ENCODE results near the gene BTG1.

DNA sequence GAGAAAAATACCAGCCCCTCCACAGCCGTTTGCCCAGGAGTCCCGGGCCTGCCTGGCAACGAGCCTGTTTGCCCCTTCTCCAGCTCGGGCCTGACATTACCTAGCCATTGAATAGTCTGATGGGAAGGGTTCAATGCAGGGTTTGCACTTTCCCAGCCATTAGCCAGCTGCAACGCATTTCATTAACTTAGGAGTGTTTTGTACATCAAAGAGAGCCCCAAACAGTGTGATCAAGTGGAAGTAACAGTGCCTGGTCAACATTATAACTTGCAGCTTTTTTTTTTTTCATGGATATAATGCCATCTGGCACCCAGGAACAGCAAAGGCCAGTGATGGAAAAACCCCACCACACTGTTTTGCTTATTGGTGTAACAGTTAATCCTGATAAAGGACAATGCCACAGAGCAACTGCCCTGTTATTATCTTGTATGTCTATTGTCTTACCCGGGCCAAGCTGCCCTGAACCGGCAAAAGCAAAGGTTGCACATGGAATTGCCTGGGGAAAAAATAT is 38.0 kb downstream of the BTG1 start:
- TF ChIP-seq, protein P1, sequence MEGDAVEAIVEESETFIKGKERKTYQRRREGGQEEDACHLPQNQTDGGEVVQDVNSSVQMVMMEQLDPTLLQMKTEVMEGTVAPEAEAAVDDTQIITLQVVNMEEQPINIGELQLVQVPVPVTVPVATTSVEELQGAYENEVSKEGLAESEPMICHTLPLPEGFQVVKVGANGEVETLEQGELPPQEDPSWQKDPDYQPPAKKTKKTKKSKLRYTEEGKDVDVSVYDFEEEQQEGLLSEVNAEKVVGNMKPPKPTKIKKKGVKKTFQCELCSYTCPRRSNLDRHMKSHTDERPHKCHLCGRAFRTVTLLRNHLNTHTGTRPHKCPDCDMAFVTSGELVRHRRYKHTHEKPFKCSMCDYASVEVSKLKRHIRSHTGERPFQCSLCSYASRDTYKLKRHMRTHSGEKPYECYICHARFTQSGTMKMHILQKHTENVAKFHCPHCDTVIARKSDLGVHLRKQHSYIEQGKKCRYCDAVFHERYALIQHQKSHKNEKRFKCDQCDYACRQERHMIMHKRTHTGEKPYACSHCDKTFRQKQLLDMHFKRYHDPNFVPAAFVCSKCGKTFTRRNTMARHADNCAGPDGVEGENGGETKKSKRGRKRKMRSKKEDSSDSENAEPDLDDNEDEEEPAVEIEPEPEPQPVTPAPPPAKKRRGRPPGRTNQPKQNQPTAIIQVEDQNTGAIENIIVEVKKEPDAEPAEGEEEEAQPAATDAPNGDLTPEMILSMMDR (IDR thresholded peaks at IDR 0.05; ENCODE audit: low read depth, low read length, missing input control) = no peak
- TF ChIP-seq JUND (IDR thresholded peaks at IDR 0.05) (no peak), RXRA (IDR thresholded peaks at IDR 0.05) (no peak)

Measured in liver (tissue), 3 donors.